PFSK-1 (cell line): ENCODE results near the gene PTGER1.
A peak's percentile ranks its signal among the peaks of the same experiment; 100 is the strongest.

Experiments
- FOXP2 ChIP-seq: optimal IDR thresholded peaks from 2 replicates; pipeline ENCODE3; 2011; ENCODE audit warnings: borderline replicate concordance, control low read depth, inconsistent platforms; ENCODE audit not compliant: insufficient read depth; ENCODE audit errors: extremely low read length, extremely low read depth
- POLR2AphosphoS5 ChIP-seq: IDR thresholded peaks from 2 replicates; pipeline ENCODE4 v1.6.1; 2012; ENCODE audit warnings: low read depth, mild to moderate bottlenecking, control low read depth, low read length, moderate library complexity
- TAF1 ChIP-seq: IDR thresholded peaks from 2 replicates; pipeline ENCODE4 v1.6.1; 2012; ENCODE audit warnings: low read length, control low read depth, borderline replicate concordance; ENCODE audit not compliant: insufficient read depth
- TF ChIP-seq, protein P1 (sequence below), 2 experiments: IDR thresholded peaks; 2 replicates each; pipeline versions ENCODE4 v1.6.1 to v1.8.0; 2011 to 2012; ENCODE audit warnings: low read depth in 2 of 2, low read length in 2 of 2, control low read depth in 1 of 2, inconsistent platforms in 1 of 2, mild to moderate bottlenecking in 1 of 2, moderate library complexity in 1 of 2; ENCODE audit not compliant: insufficient read depth in 1 of 2

DNA sequence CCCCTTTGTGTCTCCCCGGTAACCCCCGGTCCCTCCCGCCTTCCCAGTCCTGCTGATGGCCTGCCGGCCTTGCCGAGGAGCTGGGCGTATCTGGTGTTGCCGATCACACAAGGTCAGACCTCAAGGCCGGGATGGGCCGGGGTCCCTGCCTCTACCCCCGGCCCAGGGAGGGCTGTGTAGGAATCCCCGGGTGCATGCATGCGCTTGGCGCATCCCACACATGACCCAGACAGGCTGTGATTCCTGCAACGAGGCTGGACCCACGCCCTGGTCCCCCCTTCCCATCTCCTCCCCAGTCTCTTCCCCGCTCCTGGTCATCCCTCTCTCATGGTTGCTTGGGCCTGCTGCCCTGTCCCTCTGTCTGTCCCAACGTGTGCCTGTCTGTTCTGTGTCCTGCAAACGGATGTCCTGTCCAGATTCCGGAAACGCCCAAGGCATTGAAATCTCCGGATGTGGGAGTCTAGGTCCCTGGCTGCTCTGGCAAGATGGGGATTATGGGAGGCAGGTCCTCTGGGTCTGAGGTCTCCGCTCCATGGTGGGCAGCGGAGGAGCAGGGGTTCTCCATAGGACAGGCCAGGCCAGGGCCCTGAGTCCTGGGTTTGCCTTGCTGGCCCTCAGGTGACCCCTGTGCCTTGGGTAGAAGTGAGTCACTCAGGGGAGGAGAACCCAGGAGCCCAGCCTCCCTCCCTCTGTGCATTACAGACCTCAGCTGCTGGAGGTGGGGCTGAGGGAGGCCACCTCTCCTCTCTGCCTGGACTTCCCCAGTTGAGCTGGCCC lies 40.4 kb downstream of the PTGER1 start:
- 0 out of 2 replicates have a peak, but pooled peaks have one; percentile 65 for TF ChIP-seq TAF1
- TF ChIP-seq POLR2AphosphoS5, result peak; percentile 70; the same call in 1 of the 2 replicates
- TF ChIP-seq, protein P1, sequence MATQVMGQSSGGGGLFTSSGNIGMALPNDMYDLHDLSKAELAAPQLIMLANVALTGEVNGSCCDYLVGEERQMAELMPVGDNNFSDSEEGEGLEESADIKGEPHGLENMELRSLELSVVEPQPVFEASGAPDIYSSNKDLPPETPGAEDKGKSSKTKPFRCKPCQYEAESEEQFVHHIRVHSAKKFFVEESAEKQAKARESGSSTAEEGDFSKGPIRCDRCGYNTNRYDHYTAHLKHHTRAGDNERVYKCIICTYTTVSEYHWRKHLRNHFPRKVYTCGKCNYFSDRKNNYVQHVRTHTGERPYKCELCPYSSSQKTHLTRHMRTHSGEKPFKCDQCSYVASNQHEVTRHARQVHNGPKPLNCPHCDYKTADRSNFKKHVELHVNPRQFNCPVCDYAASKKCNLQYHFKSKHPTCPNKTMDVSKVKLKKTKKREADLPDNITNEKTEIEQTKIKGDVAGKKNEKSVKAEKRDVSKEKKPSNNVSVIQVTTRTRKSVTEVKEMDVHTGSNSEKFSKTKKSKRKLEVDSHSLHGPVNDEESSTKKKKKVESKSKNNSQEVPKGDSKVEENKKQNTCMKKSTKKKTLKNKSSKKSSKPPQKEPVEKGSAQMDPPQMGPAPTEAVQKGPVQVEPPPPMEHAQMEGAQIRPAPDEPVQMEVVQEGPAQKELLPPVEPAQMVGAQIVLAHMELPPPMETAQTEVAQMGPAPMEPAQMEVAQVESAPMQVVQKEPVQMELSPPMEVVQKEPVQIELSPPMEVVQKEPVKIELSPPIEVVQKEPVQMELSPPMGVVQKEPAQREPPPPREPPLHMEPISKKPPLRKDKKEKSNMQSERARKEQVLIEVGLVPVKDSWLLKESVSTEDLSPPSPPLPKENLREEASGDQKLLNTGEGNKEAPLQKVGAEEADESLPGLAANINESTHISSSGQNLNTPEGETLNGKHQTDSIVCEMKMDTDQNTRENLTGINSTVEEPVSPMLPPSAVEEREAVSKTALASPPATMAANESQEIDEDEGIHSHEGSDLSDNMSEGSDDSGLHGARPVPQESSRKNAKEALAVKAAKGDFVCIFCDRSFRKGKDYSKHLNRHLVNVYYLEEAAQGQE (IDR thresholded peaks at IDR 0.05; ENCODE audit: insufficient read depth in 1 of 2, low read depth in 2 of 2, low read length in 2 of 2), result 0 out of 4 replicates have a peak, but pooled peaks of 1 of the 2 experiments have one; percentile 19
- peak; percentile 84 for TF ChIP-seq FOXP2
